GM12891 (cell line): Measurements from ENCODE around the gene TMEM8B.

Source experiments
- POLR2A ChIP-seq: IDR thresholded peaks from 2 replicates; pipeline ENCODE4 v1.6.1; 2011; ENCODE audit warnings: low read depth, low read length, control low read depth
- POLR2AphosphoS5 ChIP-seq: IDR thresholded peaks from 2 replicates; pipeline ENCODE4 v1.6.1; 2011; ENCODE audit warnings: low read depth, low read length, control low read depth
- SPI1 ChIP-seq: IDR thresholded peaks from 2 replicates; pipeline ENCODE4 v1.6.1; 2011; ENCODE audit warnings: low read depth, low read length, control low read depth
- TAF1 ChIP-seq: IDR thresholded peaks from 2 replicates; pipeline ENCODE4 v1.6.1; 2011; ENCODE audit warnings: low read depth, low read length, control low read depth

DNA sequence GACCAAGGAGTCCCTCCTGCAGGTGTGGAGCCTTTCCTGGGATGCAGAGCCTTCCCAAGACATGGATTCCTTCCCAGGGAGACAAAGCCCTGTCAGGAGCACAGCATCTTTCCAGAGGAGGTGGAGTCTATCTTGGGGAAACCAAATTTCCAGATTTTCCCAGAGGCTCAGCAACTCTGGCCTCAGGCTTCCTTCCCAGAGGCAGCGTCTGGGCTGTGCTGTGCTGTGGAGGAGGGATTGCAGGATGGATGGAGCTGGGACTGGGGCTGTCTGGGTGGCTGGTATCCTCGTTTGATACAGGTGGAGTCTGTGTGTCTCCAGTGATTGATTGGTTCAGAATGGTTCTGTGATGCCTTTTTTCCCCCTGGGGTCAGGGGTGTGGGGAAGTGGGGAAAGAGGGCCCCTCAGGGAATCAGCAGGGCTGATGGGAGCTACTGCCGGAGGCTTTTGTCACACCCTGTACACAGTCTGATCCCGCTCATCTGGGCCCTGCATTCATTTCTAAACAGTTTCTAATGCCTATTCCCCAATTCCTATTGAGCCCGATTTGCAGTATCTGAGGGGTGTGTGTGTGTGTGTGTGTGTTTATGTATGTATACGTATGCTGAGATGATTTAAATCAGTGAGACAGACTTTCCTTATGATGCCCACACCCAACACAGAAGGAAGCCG lies 25.2 kb downstream of the TMEM8B start:
- TF ChIP-seq POLR2AphosphoS5 (no peak), TAF1 (no peak), POLR2A (no peak), SPI1 (no peak)
